ENCODE data around the gene NTN4.
"Not testable (repeated sequence)": the region's sequence is repeated elsewhere in the genome, so short reads cannot be mapped to it uniquely, and the experiment has no call there.

Gene NTN4

DNA sequence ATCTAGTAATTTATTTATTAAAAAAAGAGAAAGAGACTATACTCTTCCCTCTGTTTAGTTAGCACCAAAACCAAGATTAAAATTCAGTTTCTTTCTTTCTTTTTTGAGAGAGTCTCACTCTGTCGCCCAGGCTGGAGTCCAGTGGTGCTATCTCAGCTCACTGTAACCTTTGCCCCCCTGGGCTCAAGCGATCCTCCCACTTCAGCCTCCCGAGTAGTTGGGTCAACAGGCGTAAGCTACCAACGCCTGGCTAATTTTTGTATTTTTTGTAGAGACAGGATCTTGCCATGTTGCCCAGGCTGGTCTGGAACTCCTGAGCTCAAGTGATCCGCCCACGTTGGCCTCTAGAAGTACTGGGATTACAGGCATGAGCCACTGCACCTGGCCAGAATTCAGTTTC, 174.1 kb downstream of the NTN4 start:
- not testable (repeated sequence) for DNase-seq

DNA sequence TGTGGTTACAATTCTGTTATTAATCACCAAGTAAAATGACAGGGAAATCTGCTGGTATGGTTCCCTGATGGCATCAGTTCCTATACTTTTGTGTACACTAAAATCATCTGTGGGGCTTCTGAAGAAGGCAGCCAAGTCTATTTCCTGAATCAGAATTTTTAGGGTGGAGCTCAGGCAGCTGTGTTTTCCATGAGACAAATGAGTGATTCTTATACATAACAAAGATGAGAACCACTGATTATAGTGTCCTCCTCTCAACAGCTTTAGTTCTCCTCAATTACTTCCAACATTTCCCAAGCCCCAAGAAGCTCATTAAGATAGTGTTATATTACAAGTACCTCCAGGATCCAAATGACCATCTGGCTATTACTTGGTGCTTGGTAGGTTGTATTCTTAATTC, 174.8 kb downstream of the NTN4 start:
- no peak for DNase-seq

- no peak for DNase-seq
Observed at GRCh38 chr12:95614390-95614982, 176.1 kb downstream of the NTN4 start.

DNA sequence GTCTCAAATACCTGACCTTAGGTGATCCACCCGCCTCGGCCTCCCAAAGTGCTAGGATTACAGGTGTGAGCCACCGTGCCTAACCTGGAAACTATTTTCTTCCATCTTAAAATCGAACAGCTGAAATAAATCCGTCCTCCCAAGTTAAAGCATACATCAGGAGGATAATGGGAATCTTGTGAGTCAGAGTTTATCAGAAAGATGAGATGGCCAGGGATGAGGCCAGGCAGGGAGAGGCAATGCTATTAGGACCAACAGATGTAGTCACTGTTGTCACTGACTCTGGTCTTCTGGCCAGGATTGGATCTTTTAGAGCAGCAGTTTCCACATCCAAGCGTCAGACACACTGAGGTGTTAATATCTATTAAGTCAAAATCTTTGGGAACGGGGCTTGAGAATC, 177.5 kb downstream of the NTN4 start:
- DNase-seq, result no peak

DNA sequence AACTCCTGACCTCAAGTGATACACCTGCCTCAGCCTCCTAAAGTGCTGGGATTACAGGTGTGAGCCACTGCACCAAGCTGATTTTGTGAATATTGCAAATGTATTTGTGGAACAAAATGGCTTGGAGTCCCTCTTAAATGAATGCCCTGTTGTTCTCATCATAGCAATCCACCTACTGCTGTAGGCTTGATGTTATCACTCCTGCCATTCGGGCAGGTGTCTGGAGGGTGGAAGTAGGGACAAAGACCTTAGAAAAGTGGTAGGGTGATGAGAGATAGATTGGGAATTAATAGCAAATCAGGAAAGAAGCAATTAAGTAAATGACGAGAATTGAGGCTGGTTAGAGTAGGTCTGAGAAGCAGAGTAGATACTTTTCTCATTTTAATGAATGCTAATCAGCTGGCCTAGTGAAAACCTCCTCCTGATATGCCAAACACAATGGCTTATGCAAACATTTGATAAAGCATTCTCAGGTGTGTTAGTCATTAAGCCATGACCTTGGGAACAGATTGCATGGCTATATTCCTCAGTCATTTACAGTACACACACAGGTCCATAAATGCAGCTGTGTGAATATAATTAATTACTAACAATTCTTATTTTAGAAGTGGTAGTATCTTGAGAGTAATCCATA, 178.8 kb downstream of the NTN4 start:
- no peak for DNase-seq

DNA sequence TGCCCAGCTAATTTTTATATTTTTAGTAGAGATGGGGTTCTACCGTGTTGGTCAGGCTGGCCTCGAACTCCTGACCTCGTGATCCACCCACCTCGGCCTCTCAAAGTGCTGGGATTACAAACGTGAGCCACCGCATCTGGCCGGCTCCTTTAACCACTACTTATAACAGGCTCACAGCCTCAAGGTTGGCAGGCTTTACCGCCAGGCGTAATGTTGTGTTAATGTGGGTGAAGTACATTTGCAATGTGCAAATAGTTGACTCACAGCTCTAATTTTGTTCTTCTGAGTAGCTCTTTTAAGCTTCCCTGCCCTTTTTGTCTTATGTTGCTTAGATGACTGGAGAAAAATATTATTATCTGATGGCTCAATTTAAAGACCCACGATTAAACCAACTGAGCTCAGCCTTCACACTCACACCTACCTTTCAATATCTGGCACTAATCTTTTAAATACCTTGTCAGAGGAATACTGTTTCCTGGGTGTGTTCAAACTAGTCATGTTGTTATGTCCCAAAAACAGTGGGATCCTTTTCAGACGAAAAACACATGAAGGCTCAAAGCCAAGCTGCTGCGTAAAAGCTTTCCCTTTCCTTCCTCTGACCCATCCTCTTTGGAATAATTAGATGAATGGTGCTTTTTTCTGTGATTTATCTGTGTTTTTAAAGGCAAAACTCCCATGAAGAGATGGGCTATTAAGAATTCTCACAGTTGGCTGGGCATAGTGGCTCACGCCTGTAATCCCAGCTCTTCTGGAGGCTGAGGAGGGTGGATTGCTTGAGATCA, 182.1 kb downstream of the NTN4 start:
- DNase-seq, result peak; percentile 71

All from NCI-H1092 (cell line).